ENCODE measurements around the gene GABRB2. TPM values are rescaled to one million over a fixed set of nuclear protein-coding genes. Genes with fewer than 3 reads are reported as not detected.
"Not testable (repeated sequence)": the region's sequence is repeated elsewhere in the genome, so short reads cannot be mapped to it uniquely, and the experiment has no call there.

The GABRB2 gene
- total RNA-seq, 1 experiment from 2014 or later, result not detected

GRCh38 chr5:161299053-161299452, 247.5 kb downstream of the GABRB2 start:
- Mint-ChIP-seq H3K4me3 (ENCODE audit: low read depth, unreplicated experiment) (no peak overlapping the region), H3K4me1 (ENCODE audit: low read depth, unreplicated experiment) (no peaks in the 10 kb centered on the region), H3K27ac (ENCODE audit: unreplicated experiment) (no peak overlapping the region), H3K36me3 (ENCODE audit: insufficient read depth, unreplicated experiment) (no peaks in the 10 kb centered on the region), H3K9me3 (ENCODE audit: low read depth, unreplicated experiment) (peaks cover 8% of the 10 kb centered on the region), H3K27me3 (ENCODE audit: unreplicated experiment) (no peaks in the 10 kb centered on the region)
- CTCF ChIA-PET, result no interaction called here
- DNase-seq, result no peak
- no peak for TF ChIP-seq CTCF (IDR thresholded peaks at IDR 0.05; ENCODE audit: unreplicated experiment)
- intact Hi-C loops (cut with micrococcal nuclease; ENCODE audit: unreplicated experiment), result no loop called here
- BruUV-seq (replicated peaks), result no TSS peak

GRCh38 chr5:161297388-161297787, 249.1 kb downstream of the GABRB2 start:
- DNase-seq, result not testable (repeated sequence)

GRCh38 chr5:161295721-161296250, 250.7 kb downstream of the GABRB2 start:
- no peaks in the 10 kb centered on the region for H3K36me3 Mint-ChIP-seq (ENCODE audit: insufficient read depth, unreplicated experiment)
- no peaks in the 10 kb centered on the region for H3K4me1 Mint-ChIP-seq (ENCODE audit: low read depth, unreplicated experiment)
- intact Hi-C loops (cut with micrococcal nuclease; ENCODE audit: unreplicated experiment), result no loop called here
- TF ChIP-seq CTCF (IDR thresholded peaks at IDR 0.05; ENCODE audit: unreplicated experiment), result no peak
- CTCF ChIA-PET, result no interaction called here
- no peak for DNase-seq
- H3K27me3 Mint-ChIP-seq (ENCODE audit: unreplicated experiment), result no peaks in the 10 kb centered on the region
- no TSS peak for BruUV-seq (replicated peaks)
- peaks cover 10% of the 10 kb centered on the region for H3K9me3 Mint-ChIP-seq (ENCODE audit: low read depth, unreplicated experiment)
- no peak overlapping the region for H3K4me3 Mint-ChIP-seq (ENCODE audit: low read depth, unreplicated experiment)
- H3K27ac Mint-ChIP-seq (ENCODE audit: unreplicated experiment), result no peak overlapping the region

More at GRCh38 chr5:161297388-161297787, 249.1 kb downstream of the GABRB2 start:
- H3K36me3 Mint-ChIP-seq (ENCODE audit: insufficient read depth, unreplicated experiment); H3K4me1 Mint-ChIP-seq (ENCODE audit: low read depth, unreplicated experiment); BruUV-seq (replicated peaks); H3K27ac Mint-ChIP-seq (ENCODE audit: unreplicated experiment); H3K4me3 Mint-ChIP-seq (ENCODE audit: low read depth, unreplicated experiment); H3K27me3 Mint-ChIP-seq (ENCODE audit: unreplicated experiment); intact Hi-C loops (cut with micrococcal nuclease; ENCODE audit: unreplicated experiment); CTCF ChIA-PET: not testable (repeated sequence)
- peaks cover 10% of the 10 kb centered on the region for H3K9me3 Mint-ChIP-seq (ENCODE audit: low read depth, unreplicated experiment)

- H3K27me3 Mint-ChIP-seq (ENCODE audit: unreplicated experiment), result no peaks in the 10 kb centered on the region
- CTCF ChIA-PET, result no interaction called here
- peaks cover 4% of the 10 kb centered on the region for H3K9me3 Mint-ChIP-seq (ENCODE audit: low read depth, unreplicated experiment)
- no peaks in the 10 kb centered on the region for H3K4me1 Mint-ChIP-seq (ENCODE audit: low read depth, unreplicated experiment)
- H3K36me3 Mint-ChIP-seq (ENCODE audit: insufficient read depth, unreplicated experiment), result no peaks in the 10 kb centered on the region
- H3K4me3 Mint-ChIP-seq (ENCODE audit: low read depth, unreplicated experiment), result no peak overlapping the region
- no peak overlapping the region for H3K27ac Mint-ChIP-seq (ENCODE audit: unreplicated experiment)
- TF ChIP-seq CTCF (IDR thresholded peaks at IDR 0.05; ENCODE audit: unreplicated experiment), result no peak
- no TSS peak for BruUV-seq (replicated peaks)
- intact Hi-C loops (cut with micrococcal nuclease; ENCODE audit: unreplicated experiment), result no loop called here
- no peak for DNase-seq
Observed at GRCh38 chr5:161288071-161288470, 258.5 kb downstream of the GABRB2 start.

GRCh38 chr5:161287436-161287835, 259.1 kb downstream of the GABRB2 start:
- TF ChIP-seq CTCF (IDR thresholded peaks at IDR 0.05; ENCODE audit: unreplicated experiment), result no peak
- intact Hi-C loops (cut with micrococcal nuclease; ENCODE audit: unreplicated experiment), result no loop called here
- BruUV-seq (replicated peaks), result no TSS peak
- Mint-ChIP-seq H3K27me3 (ENCODE audit: unreplicated experiment) (no peaks in the 10 kb centered on the region), H3K4me3 (ENCODE audit: low read depth, unreplicated experiment) (no peak overlapping the region), H3K27ac (ENCODE audit: unreplicated experiment) (no peak overlapping the region), H3K4me1 (ENCODE audit: low read depth, unreplicated experiment) (no peaks in the 10 kb centered on the region), H3K9me3 (ENCODE audit: low read depth, unreplicated experiment) (peaks cover 5% of the 10 kb centered on the region), H3K36me3 (ENCODE audit: insufficient read depth, unreplicated experiment) (no peaks in the 10 kb centered on the region)
- CTCF ChIA-PET, result no interaction called here
- DNase-seq, result no peak

All from Calu3 (cell line).